Spleen (tissue), 7 donors: ENCODE measurements around the gene INPP1.

Experiments used
- CTCF ChIP-seq, 11 experiments: fragments of 200-600 bp in 7 of 11; fragments of 450-650 bp in 4 of 11; sonication (generic) in 4 of 11; IDR thresholded peaks in 8 of 11; conservative IDR thresholded peaks in 3 of 11; 1 replicate in 7 of 11; 2 replicates in 4 of 11; pipeline versions ENCODE4 v1.4.0 to v1.8.0; 2016 to 2021; ENCODE audit warnings: antibody characterized with exemption in 11 of 11, inconsistent platforms in 4 of 11, mild to moderate bottlenecking in 1 of 11
- POLR2A ChIP-seq, 3 donors: fragments of 450-650 bp; IDR thresholded peaks; one replicate each; pipeline ENCODE4 v1.5.1; 2017; ENCODE audit warnings: antibody characterized with exemption in 3 of 3, mild to moderate bottlenecking in 1 of 3
- POLR2AphosphoS5 ChIP-seq, 3 donors: sonication (generic); formaldehyde crosslinking; IDR thresholded peaks; one replicate each; pipeline ENCODE4 v1.5.1; 2017; ENCODE audit warnings: antibody characterized with exemption in 3 of 3
- donor health status: DM: no; HTN: no; CAD: no; lungs with moderate emphysema.
- donor health status: DM: no; HTN: no; CAD: no.
- donor health status: DM: no; HTN: no; CAD: no.

GRCh38 chr2:190333395-190333794 is 10.0 kb upstream of the INPP1 start:
- no peak for TF ChIP-seq CTCF (IDR thresholded peaks at IDR 0.05 in 8 of 11, conservative IDR thresholded peaks at IDR 0.05 in 3 of 11)
- no peak for TF ChIP-seq POLR2A (IDR thresholded peaks at IDR 0.05)
- no peak for TF ChIP-seq POLR2AphosphoS5 (IDR thresholded peaks at IDR 0.05)
